Measurements from ENCODE around the gene DCAF15.

- TF ChIP-seq EZH2 (IDR thresholded peaks at IDR 0.05; ENCODE audit: insufficient read depth, poor library complexity, severe bottlenecking) (no peak), EZH2phosphoT487 (IDR thresholded peaks at IDR 0.05; ENCODE audit: insufficient read depth, low read depth) (no peak)
Observed at GRCh38 chr19:13977803-13978202, 25.5 kb downstream of the DCAF15 start.

Measured in GM23248 (cell line).